AG09319 (cell line): ENCODE measurements around the gene BBS9.

Experiments
- DNase-seq: peaks from one replicate; pipeline ENCODE4 v3.0.0-alpha.2; 2010; ENCODE audit warnings: low read depth; ENCODE audit errors: extremely low read depth
- CTCF ChIP-seq: IDR thresholded peaks from 2 replicates; pipeline ENCODE4 v1.5.1; 2011; ENCODE audit warnings: low read depth, mild to moderate bottlenecking, inconsistent platforms, low read length, moderate library complexity

Gene BBS9

GRCh38 chr7:33529070-33529469, 399.7 kb downstream of the BBS9 start:
- TF ChIP-seq CTCF = no peak
- no peak for DNase-seq

DNA sequence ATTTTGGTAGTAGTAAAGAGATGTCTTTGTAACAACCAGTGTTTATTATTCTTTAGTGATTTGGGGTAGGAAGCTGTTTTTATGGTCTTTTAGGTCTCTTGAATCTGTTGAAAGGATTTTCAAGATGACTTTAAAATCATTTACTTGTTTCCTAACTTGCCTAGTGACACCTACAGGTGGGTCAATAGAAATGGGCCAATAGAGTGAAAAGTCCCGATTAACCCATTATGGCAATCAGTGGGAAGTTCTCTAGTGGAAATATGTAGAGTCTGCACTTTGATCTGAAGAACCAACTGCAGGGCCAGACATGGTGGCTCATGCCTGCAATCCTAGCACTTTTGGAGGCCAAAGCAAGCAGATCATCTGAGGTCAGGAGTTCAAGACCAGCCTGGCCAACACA, 401.3 kb downstream of the BBS9 start:
- TF ChIP-seq CTCF = no peak
- no peak for DNase-seq

GRCh38 chr7:33531888-33532287, 402.5 kb downstream of the BBS9 start:
- TF ChIP-seq CTCF = no peak
- no peak for DNase-seq

DNA sequence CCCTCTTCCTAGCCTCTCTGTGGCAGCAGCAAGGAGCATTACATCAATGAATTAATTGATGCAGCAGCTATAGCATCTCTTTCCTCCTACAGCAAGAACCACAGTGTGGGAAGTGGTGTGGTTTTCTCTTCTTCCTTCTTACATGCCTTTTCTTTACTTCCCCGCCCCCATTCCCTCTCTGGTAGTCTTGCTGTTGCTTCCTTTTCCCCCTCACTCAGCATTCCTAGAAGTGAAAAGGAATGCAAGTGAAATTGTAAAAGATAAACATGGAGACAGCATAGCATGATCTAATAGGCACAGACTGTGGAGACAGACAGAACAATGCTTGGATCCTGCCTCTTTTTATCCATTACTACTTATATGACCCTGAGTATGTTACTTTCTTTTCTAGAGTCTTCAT, 405.5 kb downstream of the BBS9 start:
- no peak for DNase-seq

GRCh38 chr7:33535989-33536388, 406.6 kb downstream of the BBS9 start:
- no peak for TF ChIP-seq CTCF

More for the DNA sequence above, 405.5 kb downstream of the BBS9 start:
- no peak for TF ChIP-seq CTCF

DNA sequence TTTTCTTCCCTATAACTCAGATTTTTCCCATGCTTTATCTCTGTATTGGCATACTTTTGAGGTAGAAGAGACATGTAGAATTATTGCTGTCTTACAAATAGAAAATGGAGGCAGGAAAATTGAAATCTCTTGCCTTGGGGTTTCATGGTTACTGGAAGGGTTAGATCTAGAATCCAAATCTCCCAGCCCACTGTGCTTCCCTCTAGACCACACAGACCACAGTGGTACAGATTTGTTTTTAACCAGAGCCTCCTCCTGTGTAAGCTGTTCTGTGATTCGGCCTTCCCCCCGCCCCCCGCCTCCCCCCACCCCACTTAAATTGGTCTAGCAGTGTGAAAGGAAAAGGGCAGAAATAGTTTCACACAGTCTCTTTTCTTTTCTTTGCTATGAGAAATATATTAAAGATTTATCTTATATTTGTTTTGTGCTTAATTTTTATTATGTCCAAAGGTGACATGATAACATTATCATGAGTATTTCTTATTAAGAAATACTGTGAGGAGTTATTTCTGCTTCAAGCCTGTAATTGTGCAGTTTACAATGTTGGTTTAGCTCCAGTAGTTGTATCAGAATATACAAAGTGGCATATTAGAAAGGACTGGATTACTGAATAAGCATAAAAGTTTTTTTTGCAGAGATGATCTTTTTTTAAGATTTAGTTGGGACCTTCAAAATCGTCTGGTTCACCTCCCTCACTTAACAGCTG, 407.2 kb downstream of the BBS9 start:
- TF ChIP-seq CTCF = no peak
- DNase-seq = no peak

More at GRCh38 chr7:33535989-33536388, 406.6 kb downstream of the BBS9 start:
- DNase-seq = no peak

GRCh38 chr7:33537104-33537477, 407.7 kb downstream of the BBS9 start:
- TF ChIP-seq CTCF = no peak
- no peak for DNase-seq
